Activated CD8-positive, alpha-beta memory T cell treated with anti-CD3 and anti-CD28 coated beads for 48 hours (primary cell): ENCODE data around the gene ARL8B.
"Not testable (repeated sequence)": the region's sequence is repeated elsewhere in the genome, so short reads cannot be mapped to it uniquely, and the experiment has no call there.

Experiments
- DNase-seq, 3 experiments: peaks; one replicate each; pipeline ENCODE4 v3.0.0-alpha.2; 2020; ENCODE audit warnings: low read depth in 2 of 3, low spot score in 2 of 3

The ARL8B gene

GRCh38 chr3:5122030-5122740 is at the start of gene ARL8B:
Gene ARL8B (plus strand): TSS chr3:5122292. CDS start chr3:5122466, 174 bp downstream.
- peak; percentile 90 for DNase-seq

GRCh38 chr3:5073374-5074085 is 48.6 kb upstream of the ARL8B start:
- DNase-seq = no peak

- DNase-seq = no peak
Measured at GRCh38 chr3:5078151-5078550, 43.9 kb upstream of the ARL8B start.

GRCh38 chr3:5079761-5080160 is 42.3 kb upstream of the ARL8B start:
- DNase-seq = no peak

GRCh38 chr3:5080779-5081550 is 41.1 kb upstream of the ARL8B start:
- no peak for DNase-seq

- DNase-seq = not testable (repeated sequence)
Measured at GRCh38 chr3:5081973-5082788, 39.9 kb upstream of the ARL8B start.

GRCh38 chr3:5082789-5083115 is 39.3 kb upstream of the ARL8B start:
- no peak for DNase-seq

GRCh38 chr3:5084224-5084623 is 37.9 kb upstream of the ARL8B start:
- DNase-seq = no peak

GRCh38 chr3:5086708-5087107 is 35.4 kb upstream of the ARL8B start:
- DNase-seq = no peak

- DNase-seq = no peak
Measured at GRCh38 chr3:5087209-5087608, 34.9 kb upstream of the ARL8B start.

GRCh38 chr3:5090197-5090596 is 31.9 kb upstream of the ARL8B start:
- DNase-seq = no peak

GRCh38 chr3:5092018-5092417 is 30.1 kb upstream of the ARL8B start:
- DNase-seq = no peak

- no peak for DNase-seq
Measured at GRCh38 chr3:5093731-5094130, 28.4 kb upstream of the ARL8B start.

- DNase-seq = peak in 1 of 3 experiments; percentile 12
Measured at GRCh38 chr3:5095886-5096285, 26.2 kb upstream of the ARL8B start.

- no peak for DNase-seq
Measured at GRCh38 chr3:5096336-5097008, 25.6 kb upstream of the ARL8B start.

- no peak for DNase-seq
Measured at GRCh38 chr3:5098346-5098745, 23.7 kb upstream of the ARL8B start.

GRCh38 chr3:5102532-5102931 is 19.6 kb upstream of the ARL8B start:
- no peak for DNase-seq

- no peak for DNase-seq
Measured at GRCh38 chr3:5103743-5104142, 18.3 kb upstream of the ARL8B start.

GRCh38 chr3:5105050-5105449 is 17.0 kb upstream of the ARL8B start:
- no peak for DNase-seq

- not testable (repeated sequence) for DNase-seq
Measured at GRCh38 chr3:5106371-5106770, 15.7 kb upstream of the ARL8B start.

GRCh38 chr3:5106933-5107334 is 15.2 kb upstream of the ARL8B start:
- not testable (repeated sequence) for DNase-seq
